HG03025 (cell line): Measurements from ENCODE around the gene AVL9.
"Not testable (repeated sequence)": the region's sequence is repeated elsewhere in the genome, so short reads cannot be mapped to it uniquely, and the experiment has no call there.

Experiments used
- ATAC-seq: cut with Tn5 transposase; IDR thresholded peaks from one replicate; pipeline ENCODE4 v1.9.1; 2021; ENCODE audit warnings: mild to moderate bottlenecking, moderate library complexity; ENCODE audit not compliant: unreplicated experiment, low FRiP score

Gene AVL9

GRCh38 chr7:32495298-32496051 lies at the start of gene AVL9:
AVL9 (plus strand) TSS chr7:32495489; CDS start chr7:32495710, 221 bp downstream.
- ATAC-seq: peak; percentile 93

DNA sequence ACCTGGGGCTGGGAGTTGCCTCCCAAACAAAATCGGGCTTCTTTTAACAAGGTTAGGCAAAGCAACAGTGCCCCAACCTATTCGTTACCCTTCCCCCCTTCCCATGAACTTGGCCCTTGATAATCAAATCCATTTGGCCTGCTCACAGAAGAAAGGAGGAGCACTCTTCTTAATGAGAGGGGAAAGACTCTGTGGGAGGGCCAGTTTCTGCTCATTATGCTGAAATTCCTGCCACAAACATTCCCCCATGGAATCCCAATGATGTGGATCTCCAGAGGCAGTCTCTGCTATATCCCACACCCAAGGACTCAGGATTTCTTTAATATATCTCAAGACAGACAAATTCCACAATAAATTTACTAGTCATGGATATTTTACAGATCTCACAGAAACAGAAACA lies 48.1 kb upstream of the AVL9 start:
- ATAC-seq: no peak

DNA sequence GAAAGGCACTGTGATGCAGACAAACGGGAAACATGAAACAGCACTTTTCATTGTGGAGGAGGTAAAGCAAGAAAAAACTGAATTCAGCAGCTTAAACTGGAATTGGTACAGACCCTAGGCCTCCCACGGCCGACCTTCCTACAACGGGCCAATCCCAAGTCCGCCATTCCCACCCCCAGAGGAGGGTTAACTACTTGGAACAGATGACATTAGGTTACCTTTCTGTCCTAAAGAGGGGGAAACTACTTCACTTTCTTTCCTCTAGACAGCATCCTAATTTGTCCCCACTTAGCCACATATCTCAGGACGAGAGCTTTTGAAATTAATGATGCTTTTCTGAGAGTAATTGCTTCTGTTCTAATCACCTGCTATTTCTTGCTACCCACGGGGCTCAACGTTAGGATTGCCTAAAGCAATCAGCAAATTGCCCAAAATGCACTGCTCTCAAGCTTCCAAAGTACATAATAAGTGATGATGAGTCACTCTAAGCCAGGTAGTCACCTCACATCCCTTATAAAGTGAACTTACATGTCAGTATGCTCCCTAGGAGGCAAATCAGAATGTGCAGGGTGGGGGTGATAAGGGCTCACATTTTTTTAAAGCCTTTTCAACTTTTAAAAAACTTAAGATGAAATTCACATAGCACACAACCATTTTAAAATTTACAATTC lies 41.8 kb upstream of the AVL9 start:
- ATAC-seq: no peak

GRCh38 chr7:32458025-32458424 lies 37.3 kb upstream of the AVL9 start:
- no peak for ATAC-seq

- ATAC-seq: no peak
Measured at GRCh38 chr7:32459788-32460187, 35.5 kb upstream of the AVL9 start.

GRCh38 chr7:32461484-32461883 lies 33.8 kb upstream of the AVL9 start:
- ATAC-seq: no peak

DNA sequence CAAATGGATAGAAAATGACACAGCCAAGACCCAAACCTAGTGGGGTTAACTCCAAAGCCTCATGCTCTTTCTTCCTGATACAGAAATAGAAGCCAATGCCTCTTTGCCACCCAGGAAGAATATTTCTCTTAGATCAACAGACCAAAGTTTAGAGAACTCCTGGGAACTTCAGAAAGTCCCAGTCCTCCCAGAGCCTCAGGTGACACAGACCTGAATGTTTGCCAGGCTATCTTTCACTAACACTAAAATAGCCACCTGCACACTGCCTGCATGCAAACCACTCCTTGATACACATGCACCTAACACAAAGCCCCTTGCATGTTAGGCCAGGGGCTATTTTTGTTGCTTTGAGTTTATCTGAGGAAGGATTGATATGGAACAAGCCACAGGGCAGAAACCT lies 32.8 kb upstream of the AVL9 start:
- no peak for ATAC-seq

DNA sequence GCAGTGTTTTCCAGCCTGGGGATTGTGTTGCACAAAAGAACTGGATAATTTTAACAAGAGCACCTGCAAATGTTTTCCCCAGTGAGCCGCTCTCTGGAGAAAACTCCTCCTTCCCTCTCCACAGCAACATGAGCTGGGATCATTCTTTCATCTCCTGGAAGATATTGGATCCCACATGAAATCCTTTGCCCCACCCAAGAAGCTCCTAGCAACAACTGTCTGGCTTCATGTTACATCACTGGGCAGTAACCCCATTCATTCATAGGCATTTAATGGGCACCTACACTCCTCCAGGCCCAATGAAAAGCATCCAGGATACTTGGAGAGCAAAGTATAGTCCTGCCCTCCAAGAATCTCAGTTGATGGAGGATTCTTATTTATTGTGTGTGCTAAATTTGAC lies 32.3 kb upstream of the AVL9 start:
- no peak for ATAC-seq

- not testable (repeated sequence) for ATAC-seq
Measured at GRCh38 chr7:32464641-32465416, 30.5 kb upstream of the AVL9 start.

GRCh38 chr7:32470004-32470403 lies 25.3 kb upstream of the AVL9 start:
- ATAC-seq: not testable (repeated sequence)

GRCh38 chr7:32470871-32471270 lies 24.4 kb upstream of the AVL9 start:
- ATAC-seq: no peak

- ATAC-seq: no peak
Measured at GRCh38 chr7:32472015-32472414, 23.3 kb upstream of the AVL9 start.

DNA sequence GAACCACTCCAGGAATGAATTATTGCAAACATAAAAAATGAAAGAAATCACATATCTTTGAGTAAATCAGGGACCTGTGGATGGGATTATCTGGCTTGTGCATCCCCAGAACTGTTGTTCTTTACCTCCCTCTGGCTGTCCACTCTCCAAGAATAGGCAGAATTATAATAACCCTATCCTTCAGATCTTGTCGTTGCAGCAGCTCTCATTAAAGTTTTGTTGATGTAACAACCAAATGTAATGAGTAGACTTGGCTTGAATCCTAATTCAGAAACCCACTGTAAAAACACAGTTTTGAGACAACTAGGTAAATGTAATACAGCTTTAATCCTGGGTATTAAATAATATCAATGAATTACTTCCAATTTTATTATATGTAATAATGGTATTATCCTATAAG lies 21.3 kb upstream of the AVL9 start:
- ATAC-seq: no peak

- no peak for ATAC-seq
Measured at GRCh38 chr7:32476816-32477648, 18.3 kb upstream of the AVL9 start.

DNA sequence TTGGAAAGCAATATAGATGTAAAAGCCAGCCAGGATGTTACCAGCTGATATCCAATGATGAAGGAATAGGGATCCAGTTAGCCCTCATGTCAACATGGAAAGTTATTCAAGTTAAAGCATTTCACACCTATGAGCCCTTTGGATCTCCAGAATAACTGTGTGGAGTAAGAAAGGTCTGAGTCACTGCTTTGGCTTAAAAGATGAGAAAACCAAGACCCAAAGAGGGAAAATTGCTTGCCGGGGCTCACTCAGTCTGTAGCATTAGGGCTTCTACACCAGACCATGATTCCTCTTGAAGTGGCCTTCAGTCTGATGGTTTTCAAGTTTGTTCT lies 17.7 kb upstream of the AVL9 start:
- no peak for ATAC-seq

GRCh38 chr7:32479574-32480200 lies 15.6 kb upstream of the AVL9 start:
- no peak for ATAC-seq

DNA sequence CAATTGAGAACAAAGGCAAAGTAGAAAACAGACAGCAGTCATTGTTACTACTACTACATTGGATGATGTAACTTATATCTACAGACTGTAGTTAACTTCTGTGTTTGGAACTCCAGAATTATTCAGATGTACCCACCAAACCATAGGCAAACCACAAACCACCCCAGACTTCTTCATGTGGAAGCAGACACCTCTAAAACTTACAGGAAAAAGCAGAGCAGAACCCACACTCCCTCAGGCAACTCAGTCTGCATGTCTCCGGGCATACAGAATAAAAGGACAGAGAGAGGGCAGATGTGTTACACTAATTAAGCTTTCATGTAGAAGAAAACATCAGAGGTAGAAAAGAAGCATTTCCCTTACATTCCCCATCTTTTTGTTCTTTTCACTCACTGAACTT lies 14.1 kb upstream of the AVL9 start:
- no peak for ATAC-seq

GRCh38 chr7:32481921-32482320 lies 13.4 kb upstream of the AVL9 start:
- ATAC-seq: no peak

- peak; percentile 15 for ATAC-seq
Measured at GRCh38 chr7:32489788-32490126, 5.5 kb upstream of the AVL9 start.

DNA sequence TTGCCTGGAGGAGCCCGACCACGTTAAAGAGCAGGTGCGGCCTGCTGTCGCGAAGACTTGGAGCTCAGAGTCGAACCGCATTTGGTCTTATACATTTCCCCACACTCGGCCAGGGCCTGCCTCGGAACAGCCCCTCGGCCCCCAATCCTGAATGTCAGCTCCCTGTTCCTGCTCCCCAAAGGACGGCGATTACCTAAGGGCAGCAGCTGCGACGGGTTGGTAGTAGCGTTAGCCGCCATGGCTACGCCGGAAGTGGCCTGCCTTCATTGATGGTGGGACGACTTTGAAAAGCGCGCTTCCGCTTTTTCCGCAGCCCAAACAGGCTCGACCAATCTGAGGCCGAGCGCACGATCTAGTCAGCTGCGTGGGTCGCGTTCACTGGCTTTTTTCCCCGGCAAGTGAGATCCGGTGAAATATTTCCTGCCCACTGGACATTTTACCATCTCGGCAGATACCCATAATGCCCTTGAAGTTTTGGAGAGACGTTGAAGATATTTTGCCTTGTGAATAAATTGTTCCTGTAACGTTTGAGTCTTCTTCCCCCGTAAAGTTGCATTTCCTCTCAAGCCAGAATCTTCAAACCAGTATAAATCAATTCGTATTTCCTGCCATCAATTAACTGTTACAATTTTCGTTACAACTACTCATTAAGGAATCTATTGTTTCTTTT lies 5.0 kb upstream of the AVL9 start, which contains the start of gene LSM5:
TSS of gene LSM5 (minus strand) at position 254 of the 670 bp plus-strand sequence. CDS start at position 239, 15 bp downstream.
- ATAC-seq: peak; percentile 93
